ENCODE measurements around the gene CHCHD3.
"Not testable (repeated sequence)": the region's sequence is repeated elsewhere in the genome, so short reads cannot be mapped to it uniquely, and the experiment has no call there.

Gene CHCHD3

DNA sequence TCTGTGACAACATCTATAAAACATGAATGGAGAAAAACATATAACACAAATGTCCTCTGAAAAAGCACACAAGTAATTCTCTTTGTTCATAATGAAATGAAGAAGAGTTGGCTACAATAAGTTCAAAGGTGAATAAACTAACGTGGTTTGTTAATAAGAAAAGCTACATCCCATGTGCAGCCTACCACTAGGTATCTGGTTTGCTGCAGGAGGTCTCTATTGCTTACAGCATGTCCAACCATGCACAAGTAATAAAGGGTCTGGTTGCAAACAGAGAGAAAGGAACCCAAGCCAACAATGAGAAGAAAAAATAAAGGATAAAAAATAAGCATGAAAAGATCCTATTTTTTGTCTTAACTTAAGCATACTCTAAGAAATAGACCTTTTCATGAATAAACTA is 139.2 kb downstream of the CHCHD3 start:
- DNase-seq: no peak

DNA sequence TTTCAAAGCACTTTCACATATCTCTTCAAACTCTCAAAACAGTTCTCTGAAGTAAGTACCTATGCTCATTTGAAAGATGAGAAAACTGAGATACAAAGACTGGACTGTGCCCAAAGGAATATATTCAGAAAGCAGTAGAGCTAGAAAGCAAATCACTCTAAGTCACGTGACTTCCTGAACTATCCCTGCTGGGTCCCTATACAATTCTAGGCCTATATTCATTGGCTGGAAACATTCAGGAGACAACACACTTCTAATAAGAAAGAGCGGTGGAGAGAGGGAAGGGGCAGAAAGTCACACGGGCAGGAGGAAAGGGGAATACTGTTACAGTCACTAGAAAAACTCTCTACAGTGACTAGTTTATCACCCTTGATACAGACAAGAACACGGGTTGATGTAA is 140.0 kb downstream of the CHCHD3 start:
- DNase-seq: no peak

DNA sequence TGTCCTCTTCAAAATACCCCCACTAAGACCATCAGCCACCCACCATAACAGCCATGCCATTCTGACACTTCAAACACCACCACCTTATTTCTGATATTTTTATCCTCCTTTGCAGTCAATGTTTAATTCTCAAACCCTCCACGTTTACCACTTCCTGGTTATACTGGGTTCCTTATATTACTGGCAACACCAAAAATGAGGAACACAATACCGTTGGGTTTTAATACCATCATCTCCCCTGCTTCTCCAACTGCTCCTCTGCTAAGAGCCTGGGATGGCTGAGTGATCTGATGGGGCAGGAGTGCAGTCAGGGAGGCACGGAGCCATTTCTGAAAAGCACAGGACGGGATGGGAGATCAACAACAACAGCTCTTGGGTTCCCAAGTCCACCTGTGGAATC is 140.5 kb downstream of the CHCHD3 start:
- no peak for DNase-seq

DNA sequence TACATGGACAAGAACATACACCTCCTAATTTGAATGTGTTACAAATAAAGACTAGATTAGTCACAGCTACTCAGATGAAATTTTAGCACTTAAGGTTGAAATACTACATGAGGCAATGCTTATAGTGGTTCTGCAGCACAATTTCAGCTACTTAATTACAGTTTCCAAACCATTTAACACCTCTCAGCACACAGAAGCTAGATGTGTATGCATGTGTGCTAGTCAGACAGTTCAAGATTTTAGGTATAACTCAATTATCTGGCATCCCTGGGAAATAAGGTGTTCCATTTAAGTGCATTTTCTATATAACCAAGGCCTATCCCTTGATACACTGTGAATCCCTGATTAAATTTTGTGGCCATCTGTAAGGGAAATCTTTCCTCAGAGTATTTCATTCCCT is 141.8 kb downstream of the CHCHD3 start:
- no peak for DNase-seq

DNA sequence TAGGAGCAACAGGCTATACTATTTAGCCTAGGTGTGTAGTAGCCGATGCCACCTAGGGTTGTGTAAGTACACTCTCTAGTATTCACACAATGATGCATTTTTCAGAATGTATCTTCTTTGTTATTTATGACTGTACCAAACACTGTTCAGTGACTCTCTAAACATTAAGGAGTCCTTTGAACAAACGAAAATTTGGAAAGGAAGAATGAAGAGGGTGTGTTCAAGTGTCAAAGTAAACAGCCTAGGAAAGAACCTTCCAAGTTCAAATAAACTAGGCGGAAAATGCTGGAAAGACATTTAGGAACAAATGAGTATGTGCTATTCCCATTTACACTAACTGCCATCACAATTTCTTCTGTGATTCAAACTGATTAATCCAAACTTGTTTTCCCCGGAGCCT is 142.4 kb downstream of the CHCHD3 start:
- no peak for DNase-seq

GRCh38 chr7:132937286-132937685 is 144.6 kb downstream of the CHCHD3 start:
- no peak for DNase-seq

- DNase-seq: no peak
These were observed 146.3 kb downstream of the CHCHD3 start for GRCh38 chr7:132935608-132936007.

DNA sequence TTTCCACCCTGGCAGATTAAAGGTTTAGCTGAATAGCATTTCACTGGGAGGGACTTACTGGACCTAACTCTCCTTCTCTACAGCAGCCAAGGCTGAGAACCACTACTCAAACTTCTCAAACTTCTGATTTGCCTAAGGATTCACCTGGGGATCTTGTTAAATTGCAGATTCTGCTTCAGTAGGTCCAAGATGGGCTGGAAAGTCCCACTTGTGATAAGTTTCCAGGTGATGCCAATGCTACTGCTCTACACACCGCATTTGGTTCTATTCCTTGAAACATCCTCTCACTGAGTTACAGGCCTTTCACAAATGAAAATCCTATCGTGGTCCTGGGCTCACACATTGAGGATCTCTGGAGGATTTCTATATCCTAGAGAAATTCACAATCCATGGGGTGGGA is 147.9 kb downstream of the CHCHD3 start:
- DNase-seq: no peak

DNA sequence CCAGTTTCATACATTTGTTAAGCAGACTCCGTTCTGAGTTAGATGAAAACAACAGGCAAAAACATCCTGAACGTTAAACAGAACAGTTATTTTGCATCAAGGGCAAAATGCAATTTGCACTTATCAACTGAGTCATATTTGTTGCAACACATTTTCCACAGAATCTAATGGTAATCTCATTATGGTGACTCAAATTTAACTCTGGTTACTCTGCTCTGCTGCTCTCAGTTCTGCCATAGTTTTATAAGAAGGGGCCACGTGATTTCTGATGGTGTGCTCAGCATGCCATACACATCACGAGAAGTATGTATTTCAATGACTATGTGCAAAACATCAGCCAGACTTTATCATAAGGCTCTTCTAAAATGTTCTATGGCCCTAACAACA is 148.8 kb downstream of the CHCHD3 start:
- no peak for DNase-seq

DNA sequence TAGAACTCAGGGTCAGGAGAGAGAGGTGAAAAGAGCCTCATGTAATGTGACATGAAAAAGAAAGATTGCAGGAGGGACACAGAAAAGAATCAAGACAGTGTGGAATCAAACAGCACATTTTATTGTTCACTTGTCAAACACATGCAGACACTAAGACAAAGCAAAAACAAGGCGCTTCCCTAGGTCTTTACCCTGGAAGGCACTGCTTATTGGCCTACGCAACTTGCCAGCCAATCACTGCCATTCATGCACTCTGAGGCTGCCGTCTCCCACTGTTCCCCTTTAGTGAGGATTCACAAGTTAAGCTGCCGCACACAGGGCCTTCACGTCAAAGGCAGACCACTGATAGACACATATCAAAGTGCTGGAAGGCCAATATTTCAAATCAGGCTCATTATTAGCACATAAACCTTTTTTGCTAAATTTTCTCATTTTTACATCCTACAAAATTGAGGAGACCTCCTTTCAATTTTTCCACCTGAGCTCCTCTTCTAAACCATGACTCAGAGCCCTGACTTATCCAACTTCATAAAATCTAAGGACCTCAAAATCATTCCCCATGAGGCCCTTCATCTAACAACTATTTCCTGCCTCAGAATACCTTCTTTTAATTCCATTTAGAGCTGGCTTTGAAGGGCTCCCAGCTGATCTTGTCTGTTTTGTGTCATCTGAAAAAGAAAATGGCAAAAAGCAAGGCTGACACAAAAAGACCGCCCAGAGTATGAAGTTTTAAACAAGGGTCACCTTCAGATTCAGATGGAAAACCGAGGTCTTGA is 149.4 kb downstream of the CHCHD3 start:
- DNase-seq: no peak

- no peak for DNase-seq
These were observed 151.0 kb downstream of the CHCHD3 start for GRCh38 chr7:132930881-132931280.

DNA sequence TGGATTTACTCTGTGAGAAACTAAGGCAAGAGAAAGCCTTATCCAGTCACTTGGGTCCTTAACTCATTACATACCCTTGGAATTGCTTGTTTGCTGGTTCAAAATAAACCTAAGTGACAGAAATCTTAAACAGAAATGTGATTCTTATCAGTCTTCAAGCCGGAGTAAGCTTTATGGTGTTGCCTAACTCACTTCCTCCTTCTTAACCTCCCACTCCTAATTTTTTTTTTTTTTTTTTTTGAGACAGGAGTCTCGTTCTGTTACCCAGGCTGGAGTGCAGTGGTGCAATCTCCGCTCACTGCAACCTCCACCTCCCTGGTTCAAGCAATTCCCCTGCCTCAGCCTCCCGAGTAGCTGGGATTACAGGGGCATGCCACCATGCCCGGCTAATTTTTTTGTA is 151.9 kb downstream of the CHCHD3 start:
- DNase-seq: not testable (repeated sequence)

GRCh38 chr7:132919771-132920170 is 162.1 kb downstream of the CHCHD3 start:
- DNase-seq: no peak

- no peak for DNase-seq
These were observed 166.2 kb downstream of the CHCHD3 start for GRCh38 chr7:132915647-132916046.

- no peak for DNase-seq
These were observed 171.2 kb downstream of the CHCHD3 start for GRCh38 chr7:132910657-132911056.

DNA sequence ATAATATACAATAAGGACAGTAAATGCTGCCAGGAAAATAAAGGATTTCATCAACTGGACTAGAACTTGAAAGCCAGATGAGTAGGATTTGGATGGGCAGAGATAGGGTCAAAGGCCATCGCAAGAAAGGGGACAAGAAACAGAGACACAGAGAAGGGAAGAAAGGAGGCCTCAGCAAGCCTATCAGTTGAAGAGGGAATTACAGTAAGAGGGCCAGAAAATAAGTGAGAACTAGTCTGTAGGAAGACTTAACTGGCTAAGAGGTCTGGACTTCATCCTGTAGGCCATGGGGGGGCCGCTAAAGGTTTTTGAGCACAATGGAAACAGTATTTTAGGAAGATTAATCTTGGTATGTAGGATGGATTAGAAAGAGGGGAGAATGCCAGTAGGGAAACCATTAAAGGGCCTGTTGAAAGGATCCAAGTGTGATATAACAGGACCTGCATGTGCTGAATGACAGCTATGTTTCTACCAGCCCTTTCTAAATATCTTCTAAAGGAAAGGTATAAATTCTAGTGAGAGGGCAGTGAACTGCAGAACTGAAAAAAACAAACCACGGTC is 174.4 kb downstream of the CHCHD3 start:
- DNase-seq: no peak

- no peak for DNase-seq
These were observed 175.6 kb downstream of the CHCHD3 start for GRCh38 chr7:132906193-132906835.

GRCh38 chr7:132905136-132905535 is 176.8 kb downstream of the CHCHD3 start:
- not testable (repeated sequence) for DNase-seq

DNA sequence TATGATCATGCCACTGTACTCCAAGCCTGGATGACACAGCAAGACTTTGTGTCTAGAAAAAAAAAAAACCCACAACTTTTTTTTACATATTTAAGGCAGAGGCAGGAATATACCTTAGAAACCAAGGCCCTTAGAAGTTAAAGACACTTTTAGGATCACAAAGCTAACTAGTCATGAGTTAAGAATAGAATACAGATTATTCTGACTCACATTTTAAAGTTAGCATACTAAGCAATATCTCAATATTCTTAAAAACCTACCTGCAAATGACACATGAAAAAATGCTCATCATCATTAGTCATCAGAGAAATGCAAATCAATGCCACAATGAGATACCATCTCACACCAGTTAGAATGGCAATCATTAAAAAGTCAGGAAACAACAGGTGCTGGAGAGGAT is 177.7 kb downstream of the CHCHD3 start:
- no peak for DNase-seq

GRCh38 chr7:132902294-132902693 is 179.6 kb downstream of the CHCHD3 start:
- not testable (repeated sequence) for DNase-seq

DNA sequence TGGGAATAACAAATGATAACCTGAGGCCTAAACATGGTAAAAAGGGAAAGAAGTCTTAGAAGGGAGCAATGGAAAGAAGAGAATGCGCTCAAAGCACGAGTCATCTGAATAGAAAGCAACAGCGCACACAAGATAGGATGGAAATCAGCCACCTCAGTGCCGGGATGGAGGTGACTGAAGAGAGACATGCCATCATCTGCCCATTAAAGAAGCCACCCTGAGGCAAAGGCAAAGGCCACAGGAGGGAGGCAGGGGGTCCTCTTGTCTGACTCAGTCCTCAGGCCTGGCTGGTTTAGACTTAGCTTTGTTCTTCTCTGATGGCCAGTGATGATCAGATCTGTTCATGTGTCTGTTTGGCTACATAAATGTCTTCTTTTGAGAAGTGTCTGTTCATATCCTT is 180.6 kb downstream of the CHCHD3 start:
- no peak for DNase-seq

DNA sequence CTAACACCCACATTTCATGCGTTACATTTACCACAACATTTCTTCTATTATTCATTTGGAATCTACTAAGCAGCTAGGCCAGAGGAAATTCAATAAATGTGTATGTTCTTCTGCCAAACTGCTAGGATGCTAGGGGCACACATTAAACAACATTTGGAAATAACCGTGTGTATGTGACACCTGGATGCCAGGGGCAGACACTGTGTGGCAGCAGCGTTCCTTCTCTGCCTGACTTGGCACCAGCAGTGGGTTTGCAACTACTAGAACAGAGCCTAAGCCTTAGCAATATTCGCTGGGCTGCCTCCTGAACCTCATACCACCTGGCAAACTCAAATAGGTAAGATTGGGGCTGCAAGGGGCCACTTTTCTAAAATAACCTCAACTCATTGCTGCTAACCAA is 182.1 kb downstream of the CHCHD3 start:
- no peak for DNase-seq

GRCh38 chr7:132898641-132899175 is 183.2 kb downstream of the CHCHD3 start:
- not testable (repeated sequence) for DNase-seq

- DNase-seq: no peak
These were observed 184.7 kb downstream of the CHCHD3 start for GRCh38 chr7:132897093-132897687.

Data from cerebellar nuclear complex (tissue), 1 donor.